Measurements from ENCODE around the gene MEGF9.

DNA sequence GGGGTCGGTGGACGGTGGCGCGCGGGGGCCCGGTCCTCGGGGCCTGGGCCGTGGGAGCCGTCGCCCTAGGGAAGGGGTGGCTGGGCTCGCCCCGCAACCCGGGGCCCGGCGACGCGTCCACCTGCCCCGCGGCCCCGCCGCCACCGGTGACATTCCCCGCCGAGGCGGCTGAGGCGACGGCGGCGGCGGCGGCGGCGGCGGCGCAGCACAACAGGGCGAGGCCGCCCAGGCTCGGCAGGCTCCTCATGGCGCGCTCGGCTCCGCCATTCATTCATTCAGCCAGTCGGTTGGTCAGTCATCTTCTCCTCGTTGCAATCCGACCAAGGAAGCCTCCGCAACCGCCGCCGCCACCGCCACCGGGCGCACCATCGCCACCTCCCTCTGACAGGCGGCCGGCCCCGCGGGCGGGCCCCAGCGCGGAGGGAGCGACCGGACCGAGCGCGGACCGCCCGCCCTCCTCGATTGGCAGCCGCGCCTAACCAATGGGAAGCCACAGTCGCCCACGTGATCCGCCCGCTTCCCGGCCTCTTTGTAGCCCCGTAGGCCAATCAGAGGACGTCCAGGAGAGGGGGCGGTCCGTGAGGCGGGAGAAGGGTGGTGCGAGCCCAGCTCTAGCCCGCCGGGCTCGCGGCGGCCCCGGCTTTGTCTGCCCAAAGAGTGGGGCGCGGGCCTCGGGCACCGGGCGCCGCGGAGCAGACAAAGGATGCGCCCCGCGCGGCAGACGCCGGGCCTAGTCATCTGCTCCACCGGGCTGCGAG lies at the start of gene MEGF9:
- TF ChIP-seq, protein P1, sequence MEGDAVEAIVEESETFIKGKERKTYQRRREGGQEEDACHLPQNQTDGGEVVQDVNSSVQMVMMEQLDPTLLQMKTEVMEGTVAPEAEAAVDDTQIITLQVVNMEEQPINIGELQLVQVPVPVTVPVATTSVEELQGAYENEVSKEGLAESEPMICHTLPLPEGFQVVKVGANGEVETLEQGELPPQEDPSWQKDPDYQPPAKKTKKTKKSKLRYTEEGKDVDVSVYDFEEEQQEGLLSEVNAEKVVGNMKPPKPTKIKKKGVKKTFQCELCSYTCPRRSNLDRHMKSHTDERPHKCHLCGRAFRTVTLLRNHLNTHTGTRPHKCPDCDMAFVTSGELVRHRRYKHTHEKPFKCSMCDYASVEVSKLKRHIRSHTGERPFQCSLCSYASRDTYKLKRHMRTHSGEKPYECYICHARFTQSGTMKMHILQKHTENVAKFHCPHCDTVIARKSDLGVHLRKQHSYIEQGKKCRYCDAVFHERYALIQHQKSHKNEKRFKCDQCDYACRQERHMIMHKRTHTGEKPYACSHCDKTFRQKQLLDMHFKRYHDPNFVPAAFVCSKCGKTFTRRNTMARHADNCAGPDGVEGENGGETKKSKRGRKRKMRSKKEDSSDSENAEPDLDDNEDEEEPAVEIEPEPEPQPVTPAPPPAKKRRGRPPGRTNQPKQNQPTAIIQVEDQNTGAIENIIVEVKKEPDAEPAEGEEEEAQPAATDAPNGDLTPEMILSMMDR (IDR thresholded peaks at IDR 0.05), result no peak
- TF ChIP-seq ZFX (IDR thresholded peaks at IDR 0.05; ENCODE audit: borderline replicate concordance), result no peak

Measured in 22Rv1 (cell line).